Sigmoid colon (tissue), 7 donors: Measurements from ENCODE around the gene MINPP1. TPM values are rescaled to one million over a fixed set of nuclear protein-coding genes. Genes with fewer than 3 reads are reported as not detected.

Source experiments
- DNase-seq: peaks from one replicate; pipeline ENCODE4 v3.0.0-alpha.2; 2019
- H3K27ac ChIP-seq, 4 donors: fragments of 200-600 bp; sonication (generic); one replicate each; pipeline ENCODE4 v1.5.1; 2016 to 2019; ENCODE audit warnings: mild to moderate bottlenecking in 1 of 4
- H3K27me3 ChIP-seq, 3 donors: fragments of 200-600 bp; sonication (generic); one replicate each; pipeline ENCODE4 v1.5.1; 2019; ENCODE audit warnings: mild to moderate bottlenecking in 1 of 3
- H3K36me3 ChIP-seq, 4 donors: fragments of 200-600 bp; sonication (generic); one replicate each; pipeline ENCODE4 v1.5.1; 2016 to 2019
- H3K4me1 ChIP-seq, 4 donors: fragments of 200-600 bp; sonication (generic); one replicate each; pipeline ENCODE4 v1.5.1; 2017 to 2019
- H3K4me3 ChIP-seq, 4 donors: fragments of 200-600 bp; sonication (generic); one replicate each; pipeline ENCODE4 v1.5.1; 2017 to 2019; ENCODE audit warnings: mild to moderate bottlenecking in 2 of 4, moderate library complexity in 1 of 4
- H3K9me3 ChIP-seq, 4 donors: fragments of 200-600 bp in 3 of 4; sonication (generic) in 3 of 4; one replicate each; pipeline versions ENCODE4 v1.5.1 to v1.6.1; 2013 to 2019
- CTCF ChIP-seq, 4 experiments: fragments of 450-650 bp in 3 of 4; fragments of 200-600 bp in 1 of 4; IDR thresholded peaks; one replicate each; pipeline ENCODE4 v1.5.1; 2016 to 2019; ENCODE audit warnings: antibody characterized with exemption in 4 of 4, mild to moderate bottlenecking in 3 of 4, moderate library complexity in 2 of 4
- EP300 ChIP-seq, 4 donors: sonication (generic); formaldehyde crosslinking; IDR thresholded peaks; one replicate each; pipeline ENCODE4 v1.6.1; 2017; ENCODE audit warnings: antibody characterized with exemption in 4 of 4
- POLR2A ChIP-seq, 2 donors: fragments of 450-650 bp; IDR thresholded peaks; one replicate each; pipeline ENCODE4 v1.6.1; 2016; ENCODE audit warnings: antibody characterized with exemption in 2 of 2, mild to moderate bottlenecking in 2 of 2, moderate library complexity in 2 of 2
- POLR2AphosphoS5 ChIP-seq, 4 donors: sonication (generic); formaldehyde crosslinking; IDR thresholded peaks; one replicate each; pipeline ENCODE4 v1.6.1; 2017; ENCODE audit warnings: antibody characterized with exemption in 4 of 4
- WGBS, 2 donors: extraction: QIAGEN DNeasy Blood & Tissue Kit; methylation state at CpG; one replicate each; pipeline ENCODE4 v1.1.7; 2013; 5-methylcytosine and 5-hydroxymethylcytosine counted together
- intact Hi-C: fragments of 100-400 bp; cut with DNase I; formaldehyde crosslinking; loops from one replicate; pipeline ENCODE4 v1.15.1; 2023
- polyA plus RNA-seq, 3 donors: library from polyadenylated mRNA; stranded (reverse); fragments of 200-250 nt; gene quantifications; one replicate each; pipeline ENCODE4 v1.2.3, GENCODE V29; 2013
- total RNA-seq, 4 donors: library from RNA; depleted of rRNA; stranded (reverse); fragments of >200 nt; gene quantifications; one replicate each; pipeline ENCODE4 v1.1.0, GENCODE V29; 2016
- donor health status: healthy with polysubstance abuse.
- donor health status: Bipolar disorder and iron deficiency.
- donor health status: healthy.

Gene MINPP1
- total and polyA plus RNA-seq, 7 donors: 4.2 to 20.9 (median 11.4) TPM

GRCh38 chr10:87578160-87578841, 73.6 kb downstream of the MINPP1 start:
- Histone ChIP-seq H3K36me3 (no peaks in the 10 kb centered on the region), H3K27ac (no peak overlapping the region), H3K27me3 (no peaks in the 10 kb centered on the region), H3K4me1 (no peaks in the 10 kb centered on the region), H3K4me3 (no peak overlapping the region), H3K9me3 (no peaks in the 10 kb centered on the region)
- WGBS, 2 donors: 71 to 89% methylated on average over 5 of the region's 5 CpGs
- TF ChIP-seq CTCF (IDR thresholded peaks at IDR 0.05) (no peak), POLR2AphosphoS5 (IDR thresholded peaks at IDR 0.05) (no peak), POLR2A (IDR thresholded peaks at IDR 0.05) (no peak), EP300 (IDR thresholded peaks at IDR 0.05) (no peak)
- intact Hi-C loops: no loop called here
- DNase-seq: no peak

GRCh38 chr10:87578842-87579401, 74.2 kb downstream of the MINPP1 start:
- TF ChIP-seq POLR2A (IDR thresholded peaks at IDR 0.05) (no peak), CTCF (IDR thresholded peaks at IDR 0.05) (no peak), POLR2AphosphoS5 (IDR thresholded peaks at IDR 0.05) (no peak), EP300 (IDR thresholded peaks at IDR 0.05) (no peak)
- DNase-seq: no peak
- Histone ChIP-seq H3K4me1 (no peaks in the 10 kb centered on the region), H3K27me3 (no peaks in the 10 kb centered on the region), H3K27ac (no peak overlapping the region), H3K36me3 (no peaks in the 10 kb centered on the region), H3K4me3 (no peak overlapping the region), H3K9me3 (no peaks in the 10 kb centered on the region)
- intact Hi-C loops: no loop called here
- WGBS, 2 donors: 39 to 51% methylated on average over 11 of the region's 11 CpGs

- Histone ChIP-seq H3K27ac (no peak overlapping the region), H3K36me3 (no peaks in the 10 kb centered on the region), H3K4me1 (no peaks in the 10 kb centered on the region), H3K9me3 (no peaks in the 10 kb centered on the region), H3K27me3 (no peaks in the 10 kb centered on the region), H3K4me3 (no peak overlapping the region)
- no peak for TF ChIP-seq CTCF (IDR thresholded peaks at IDR 0.05)
- TF ChIP-seq POLR2A (IDR thresholded peaks at IDR 0.05): no peak
- no peak for TF ChIP-seq EP300 (IDR thresholded peaks at IDR 0.05)
- no peak for TF ChIP-seq POLR2AphosphoS5 (IDR thresholded peaks at IDR 0.05)
- no peak for DNase-seq
- intact Hi-C loops: no loop called here
- 77 to 84% methylated on average over 1 of the region's 1 CpG for WGBS, 2 donors
Measured at GRCh38 chr10:87579563-87579962, 74.9 kb downstream of the MINPP1 start.

GRCh38 chr10:87580016-87580415, 75.3 kb downstream of the MINPP1 start:
- no peak for TF ChIP-seq POLR2A (IDR thresholded peaks at IDR 0.05)
- no peak for TF ChIP-seq POLR2AphosphoS5 (IDR thresholded peaks at IDR 0.05)
- no peak for TF ChIP-seq EP300 (IDR thresholded peaks at IDR 0.05)
- TF ChIP-seq CTCF (IDR thresholded peaks at IDR 0.05): no peak
- Histone ChIP-seq H3K27me3 (no peaks in the 10 kb centered on the region), H3K27ac (no peak overlapping the region), H3K9me3 (no peaks in the 10 kb centered on the region), H3K4me1 (no peaks in the 10 kb centered on the region), H3K4me3 (no peak overlapping the region), H3K36me3 (no peaks in the 10 kb centered on the region)
- 15 to 52% methylated on average over 1 of the region's 1 CpG for WGBS, 2 donors
- no peak for DNase-seq
- intact Hi-C loops: no loop called here
